MCF 10A (cell line): ENCODE measurements around the gene KLHDC7B. TPM values are rescaled to one million over a fixed set of nuclear protein-coding genes. Genes with fewer than 3 reads are reported as not detected.
A peak's percentile ranks its signal among the peaks of the same experiment; 100 is the strongest.

Source experiments
- BruUV-seq: library from RNA; stranded (reverse); fragments of 400-500 nt; replicated peaks from 2 replicates; lab custom pipeline; 2021; lab: Mats Ljungman, UMichigan
- CTCF ChIA-PET: fragments of 300-600 bp; sonication (Branson Sonifier 250); formaldehyde crosslinking; extraction: SDS; loops from one replicate; lab custom pipeline; 2021; ENCODE audit warnings: antibody characterized with exemption, inconsistent platforms; lab: Yijun Ruan, JAX
- POLR2A ChIA-PET: fragments of 300-600, 350-650 bp; sonication (Branson Sonifier 250); formaldehyde crosslinking; extraction: SDS; loops from one replicate; lab custom pipeline; 2020; ENCODE audit warnings: antibody characterized with exemption, inconsistent platforms; lab: Yijun Ruan, JAX
- DNase-seq: peaks from one replicate; pipeline ENCODE4 v3.0.0-alpha.2; 2018; ENCODE audit not compliant: unreplicated experiment
- H3K27ac Mint-ChIP-seq: one replicate; pipeline ENCODE4 v1.8.0; 2022; ENCODE audit warnings: mild to moderate bottlenecking, low read depth, mixed read lengths; ENCODE audit not compliant: unreplicated experiment
- H3K27me3 Mint-ChIP-seq: one replicate; pipeline ENCODE4 v1.8.0; 2022; ENCODE audit warnings: mixed read lengths; ENCODE audit not compliant: insufficient read depth, unreplicated experiment
- H3K36me3 Mint-ChIP-seq: one replicate; pipeline ENCODE4 v1.8.0; 2022; ENCODE audit warnings: mild to moderate bottlenecking, moderate library complexity, mixed read lengths; ENCODE audit not compliant: insufficient read depth, unreplicated experiment
- H3K4me1 Mint-ChIP-seq: one replicate; pipeline ENCODE4 v1.8.0; 2022; ENCODE audit warnings: mixed read lengths; ENCODE audit not compliant: insufficient read depth, unreplicated experiment
- H3K4me3 Mint-ChIP-seq: one replicate; pipeline ENCODE4 v1.8.0; 2022; ENCODE audit warnings: mild to moderate bottlenecking, moderate library complexity, mixed read lengths; ENCODE audit not compliant: unreplicated experiment
- H3K9me3 Mint-ChIP-seq: one replicate; pipeline ENCODE4 v1.8.0; 2022; ENCODE audit warnings: mixed read lengths; ENCODE audit not compliant: unreplicated experiment
- intact Hi-C: fragments of 100-400 bp; cut with micrococcal nuclease; formaldehyde crosslinking; loops from 2 replicates; pipeline ENCODE4 v1.14.1; 2022
- total RNA-seq: library from RNA; stranded (reverse); gene quantifications from 2 replicates; pipeline ENCODE4 v1.2.3, GENCODE V29; 2022
- TF ChIP-seq, protein P1 (sequence below): fragments of 200-600 bp; IDR thresholded peaks from one replicate; pipeline ENCODE4 v1.8.0; 2022; ENCODE audit warnings: antibody characterized with exemption, mild to moderate bottlenecking; ENCODE audit not compliant: unreplicated experiment

The KLHDC7B gene
- total RNA-seq, 1 experiment from 2014 or later = 0.98 TPM

DNA sequence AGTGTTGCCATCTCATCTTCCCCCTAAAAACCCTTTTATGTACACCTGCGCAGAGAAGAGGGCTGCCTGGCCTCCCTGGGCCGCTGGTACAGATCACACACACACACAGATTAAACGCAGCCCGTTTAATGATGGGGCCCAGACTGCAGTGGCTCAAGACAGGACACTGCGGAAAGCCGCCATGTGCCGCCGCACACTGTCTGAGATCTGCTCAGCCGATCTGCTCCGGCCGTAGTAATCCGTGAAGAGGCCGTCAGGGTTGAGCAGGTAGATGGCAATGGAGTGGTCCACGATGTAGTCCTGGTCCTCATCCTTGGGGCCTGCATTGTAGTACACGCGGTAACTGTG, 22.3 kb upstream of the KLHDC7B start:
- H3K9me3 Mint-ChIP-seq = no peaks in the 10 kb centered on the region
- intact Hi-C loops = no loop called here
- no TSS peak for BruUV-seq

DNA sequence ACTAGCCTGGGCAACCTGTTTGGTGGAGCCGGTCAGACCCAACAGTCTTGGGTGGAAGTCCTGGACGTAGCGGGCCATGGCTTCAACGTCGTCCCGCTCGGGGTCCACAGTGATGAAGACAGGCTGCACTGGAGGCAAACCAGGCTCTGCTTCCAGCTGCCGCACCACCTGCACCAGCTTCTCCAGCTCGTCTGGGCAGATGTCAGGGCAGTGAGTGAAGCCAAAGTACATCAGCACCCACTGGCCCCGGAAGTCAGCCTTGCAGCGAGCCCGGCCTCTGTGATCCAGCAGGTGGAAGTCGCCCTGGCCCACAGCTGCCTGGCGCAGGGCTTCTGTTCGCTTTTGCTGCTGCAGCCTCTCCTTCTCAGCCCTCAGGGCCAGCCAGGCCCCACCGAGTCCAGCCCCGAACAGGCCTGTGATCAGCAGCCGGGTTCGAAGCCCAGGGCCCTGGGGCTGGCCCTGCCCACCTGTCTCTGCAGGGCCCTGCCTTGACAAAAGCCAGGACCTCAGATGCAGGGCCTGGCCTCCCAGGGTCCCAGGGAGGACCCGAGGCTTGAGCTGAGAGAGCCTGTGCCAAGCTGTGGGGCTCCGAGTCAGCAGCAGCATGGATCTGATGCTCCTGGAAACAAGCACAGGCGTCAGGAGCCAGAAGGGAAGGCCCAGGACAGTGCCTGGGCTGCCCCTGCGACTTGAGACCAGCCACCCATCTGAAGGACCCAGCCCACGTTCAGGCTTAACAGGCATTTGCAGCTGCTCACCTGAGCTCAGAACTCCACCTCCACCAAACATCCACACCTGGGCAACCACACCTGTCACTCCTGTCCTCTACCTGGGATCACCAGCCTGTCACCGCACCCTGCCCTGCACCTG, 21.7 kb upstream of the KLHDC7B start:
- Mint-ChIP-seq H3K27me3 (no peaks in the 10 kb centered on the region), H3K36me3 (peaks cover 60% of the 10 kb centered on the region), H3K4me3 (peak overlapping the region; percentile 85), H3K4me1 (peaks cover 20% of the 10 kb centered on the region), H3K9me3 (no peaks in the 10 kb centered on the region), H3K27ac (peak overlapping the region; percentile 88)
- CTCF ChIA-PET = interaction anchor here (0.7 to 2.6 kb wide), 5 partner anchors 10 to 96 kb away, joined by 4 to 17 read pairs (median 5); partner anchors contain the start of gene SYCE3
- BruUV-seq = no TSS peak
- POLR2A ChIA-PET = interaction anchor here (0.6 to 7.1 kb wide), 15 partner anchors 9 to 280 kb away, joined by 3 to 170 read pairs (median 13); partner anchors contain the start of genes CHKB, KLHDC7B, LMF2 and NCAPH2
- DNase-seq = no peak
- intact Hi-C loops = no loop called here
- TF ChIP-seq, protein P1, sequence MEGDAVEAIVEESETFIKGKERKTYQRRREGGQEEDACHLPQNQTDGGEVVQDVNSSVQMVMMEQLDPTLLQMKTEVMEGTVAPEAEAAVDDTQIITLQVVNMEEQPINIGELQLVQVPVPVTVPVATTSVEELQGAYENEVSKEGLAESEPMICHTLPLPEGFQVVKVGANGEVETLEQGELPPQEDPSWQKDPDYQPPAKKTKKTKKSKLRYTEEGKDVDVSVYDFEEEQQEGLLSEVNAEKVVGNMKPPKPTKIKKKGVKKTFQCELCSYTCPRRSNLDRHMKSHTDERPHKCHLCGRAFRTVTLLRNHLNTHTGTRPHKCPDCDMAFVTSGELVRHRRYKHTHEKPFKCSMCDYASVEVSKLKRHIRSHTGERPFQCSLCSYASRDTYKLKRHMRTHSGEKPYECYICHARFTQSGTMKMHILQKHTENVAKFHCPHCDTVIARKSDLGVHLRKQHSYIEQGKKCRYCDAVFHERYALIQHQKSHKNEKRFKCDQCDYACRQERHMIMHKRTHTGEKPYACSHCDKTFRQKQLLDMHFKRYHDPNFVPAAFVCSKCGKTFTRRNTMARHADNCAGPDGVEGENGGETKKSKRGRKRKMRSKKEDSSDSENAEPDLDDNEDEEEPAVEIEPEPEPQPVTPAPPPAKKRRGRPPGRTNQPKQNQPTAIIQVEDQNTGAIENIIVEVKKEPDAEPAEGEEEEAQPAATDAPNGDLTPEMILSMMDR = no peak

More for the DNA sequence above, 22.3 kb upstream of the KLHDC7B start:
- ChIA-PET POLR2A (interaction anchor here (3.3 to 7.1 kb wide), 2 partner anchors 14 to 16 kb away, joined by 113 to 170 read pairs; partner anchors contain the start of genes LMF2 and NCAPH2), CTCF (interaction anchor here (0.7 to 1.0 kb wide), 2 partner anchors 14 to 98 kb away, joined by 3 to 4 read pairs; no protein-coding TSS in a partner anchor)
- H3K36me3 Mint-ChIP-seq = peaks cover 60% of the 10 kb centered on the region
- no peak for DNase-seq
- no peak overlapping the region for H3K27ac Mint-ChIP-seq
- H3K4me1 Mint-ChIP-seq = peaks cover 16% of the 10 kb centered on the region
- no peaks in the 10 kb centered on the region for H3K27me3 Mint-ChIP-seq
- no peak overlapping the region for H3K4me3 Mint-ChIP-seq
- TF ChIP-seq, protein P1 = no peak

DNA sequence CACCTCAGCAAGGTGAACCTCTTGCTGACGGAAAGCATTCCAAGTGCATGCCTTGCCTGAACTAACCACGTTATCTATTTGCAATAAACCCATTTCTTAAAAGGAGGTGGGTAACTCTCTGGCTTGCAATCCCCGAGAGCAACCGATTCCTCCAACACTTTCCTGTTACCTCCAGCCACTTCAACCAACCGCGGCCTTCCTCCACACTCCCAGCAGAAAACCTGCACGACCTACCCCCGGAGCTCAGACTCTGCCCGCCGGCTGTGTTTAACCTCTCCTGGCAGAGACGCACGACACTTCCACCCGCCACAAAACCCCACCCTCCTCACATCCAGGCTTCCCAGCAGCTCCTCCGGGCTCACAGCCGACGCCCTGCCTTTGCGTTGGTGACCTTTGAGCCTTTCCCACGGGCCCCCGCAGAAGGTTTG, 21.0 kb upstream of the KLHDC7B start:
- CTCF ChIA-PET = interaction anchor here (0.7 to 2.6 kb wide), 6 partner anchors 11 to 96 kb away, joined by 4 to 17 read pairs (median 8); partner anchors contain the start of gene SYCE3
- Mint-ChIP-seq H3K27me3 (no peaks in the 10 kb centered on the region), H3K27ac (peak overlapping the region; percentile 88), H3K9me3 (no peaks in the 10 kb centered on the region), H3K4me3 (peak overlapping the region; percentile 85), H3K4me1 (peaks cover 20% of the 10 kb centered on the region), H3K36me3 (peaks cover 63% of the 10 kb centered on the region)
- no TSS peak for BruUV-seq
- TF ChIP-seq, protein P1 = no peak
- peak; percentile 16 for DNase-seq
- POLR2A ChIA-PET = interaction anchor here (0.6 to 7.1 kb wide), 19 partner anchors 10 to 282 kb away, joined by 3 to 170 read pairs (median 6); partner anchors contain the start of genes CHKB, KLHDC7B, LMF2 and NCAPH2
- intact Hi-C loops = loop anchor here (5.0 kb wide), 1 partner anchor 58 kb away; the partner anchor contains the start of gene CHKB
